Panc1 (cell line): Measurements from ENCODE around the gene ACAD8. TPM values are rescaled to one million over a fixed set of nuclear protein-coding genes. Genes with fewer than 3 reads are reported as not detected.

ENCODE experiments used
- ATAC-seq: fragments of 200-7000 bp; cut with Tn5 transposase; 2 replicates; pipeline ENCODE4 v1.9.1; 2020; ENCODE audit warnings: mild to moderate bottlenecking, moderate library complexity
- BruUV-seq: library from RNA; stranded (reverse); fragments of 400-500 nt; replicated peaks from 2 replicates; lab custom pipeline; 2021; lab: Mats Ljungman, UMichigan
- CTCF ChIA-PET: fragments of 300-600 bp; sonication (Branson Sonifier 250); formaldehyde crosslinking; loops from one replicate; lab custom pipeline; 2022; ENCODE audit warnings: antibody characterized with exemption; lab: Charles Lee
- POLR2A ChIA-PET: fragments of 300-600 bp; sonication (Branson Sonifier 250); formaldehyde crosslinking; loops from one replicate; lab custom pipeline; 2022; ENCODE audit warnings: antibody characterized with exemption; lab: Charles Lee
- DNase-seq: peaks from one replicate; pipeline ENCODE4 v3.0.0-alpha.2; 2010; ENCODE audit warnings: low read depth, low spot score
- H3K27ac ChIP-seq: 2 replicates; pipeline ENCODE4 v1.5.1; 2011; ENCODE audit warnings: mild to moderate bottlenecking, low read length, inconsistent platforms
- H3K27me3 ChIP-seq: fragments of 200-500 bp; sonication (Bioruptor generic); 2 replicates; pipeline ENCODE4 v1.6.0; 2014; ENCODE audit warnings: low read length, inconsistent platforms; ENCODE audit not compliant: control insufficient read depth, insufficient read depth
- H3K36me3 ChIP-seq: fragments of 200-500 bp; sonication (Bioruptor generic); 2 replicates; pipeline ENCODE4 v1.5.1; 2014; ENCODE audit warnings: inconsistent platforms, mild to moderate bottlenecking, low read length, moderate library complexity; ENCODE audit not compliant: control insufficient read depth, insufficient read depth
- H3K4me1 ChIP-seq: 2 replicates; pipeline ENCODE4 v1.5.1; 2011; ENCODE audit warnings: inconsistent platforms, mild to moderate bottlenecking, low read length, moderate library complexity; ENCODE audit not compliant: control insufficient read depth, insufficient read depth
- H3K4me3 ChIP-seq, 2 experiments: 2 replicates each; pipeline ENCODE4 v1.5.1; 2011 to 2012; ENCODE audit warnings: low read depth in 2 of 2, low read length in 2 of 2, mild to moderate bottlenecking in 2 of 2, inconsistent platforms in 1 of 2, moderate library complexity in 1 of 2
- H3K9me3 ChIP-seq: fragments of 200-500 bp; sonication (Bioruptor generic); 2 replicates; pipeline ENCODE4 v1.5.1; 2014; ENCODE audit warnings: low read depth, mild to moderate bottlenecking, inconsistent platforms, low read length, moderate library complexity; ENCODE audit not compliant: control insufficient read depth, insufficient read depth
- CTCF ChIP-seq: fragments of 450-650 bp; IDR thresholded peaks from 2 replicates; pipeline ENCODE4 v1.5.1; 2017; ENCODE audit warnings: mild to moderate bottlenecking
- POLR2AphosphoS5 ChIP-seq: IDR thresholded peaks from 2 replicates; pipeline ENCODE4 v1.6.1; 2012; ENCODE audit warnings: mild to moderate bottlenecking, low read depth, low read length, moderate library complexity
- SIN3A ChIP-seq: IDR thresholded peaks from 2 replicates; pipeline ENCODE4 v1.6.1; 2012; ENCODE audit warnings: low read depth, mild to moderate bottlenecking, low read length, moderate library complexity, borderline replicate concordance; ENCODE audit not compliant: insufficient read depth
- TCF7L2 ChIP-seq: IDR thresholded peaks from 2 replicates; pipeline ENCODE4 v1.6.1; 2011; ENCODE audit warnings: mild to moderate bottlenecking, low read depth, low read length, inconsistent platforms
- in situ Hi-C: cut with HindIII; loops from 2 replicates; pipeline ENCODE4 v1.10.0; 2016; ENCODE audit warnings: low sequenced_read_pairs, low pct_unique_long_range_greater_than_20kb
- intact Hi-C: fragments of 100-400 bp; cut with micrococcal nuclease; formaldehyde crosslinking; loops from one replicate; pipeline ENCODE4 v1.10.0; 2022; ENCODE audit not compliant: unreplicated experiment
- total RNA-seq: library from RNA; stranded (reverse); gene quantifications from one replicate; pipeline ENCODE4 v1.2.1, GENCODE V29; 2021; ENCODE audit not compliant: unreplicated experiment
- TF ChIP-seq, protein P1 (sequence below), 2 experiments: IDR thresholded peaks; 2 replicates each; pipeline ENCODE4 v1.6.1; 2011 to 2012; ENCODE audit warnings: low read depth in 2 of 2, control low read depth in 1 of 2, low read length in 1 of 2, mild to moderate bottlenecking in 1 of 2, moderate library complexity in 1 of 2; ENCODE audit not compliant: insufficient read depth in 1 of 2

ACAD8 gene
- total RNA-seq, 1 experiment from 2014 or later: 28.4 TPM

- TF ChIP-seq TCF7L2 (no peak), SIN3A (peak; percentile 40; the same call in 1 of the 2 replicates), CTCF (no peak)
- TF ChIP-seq, protein P1, sequence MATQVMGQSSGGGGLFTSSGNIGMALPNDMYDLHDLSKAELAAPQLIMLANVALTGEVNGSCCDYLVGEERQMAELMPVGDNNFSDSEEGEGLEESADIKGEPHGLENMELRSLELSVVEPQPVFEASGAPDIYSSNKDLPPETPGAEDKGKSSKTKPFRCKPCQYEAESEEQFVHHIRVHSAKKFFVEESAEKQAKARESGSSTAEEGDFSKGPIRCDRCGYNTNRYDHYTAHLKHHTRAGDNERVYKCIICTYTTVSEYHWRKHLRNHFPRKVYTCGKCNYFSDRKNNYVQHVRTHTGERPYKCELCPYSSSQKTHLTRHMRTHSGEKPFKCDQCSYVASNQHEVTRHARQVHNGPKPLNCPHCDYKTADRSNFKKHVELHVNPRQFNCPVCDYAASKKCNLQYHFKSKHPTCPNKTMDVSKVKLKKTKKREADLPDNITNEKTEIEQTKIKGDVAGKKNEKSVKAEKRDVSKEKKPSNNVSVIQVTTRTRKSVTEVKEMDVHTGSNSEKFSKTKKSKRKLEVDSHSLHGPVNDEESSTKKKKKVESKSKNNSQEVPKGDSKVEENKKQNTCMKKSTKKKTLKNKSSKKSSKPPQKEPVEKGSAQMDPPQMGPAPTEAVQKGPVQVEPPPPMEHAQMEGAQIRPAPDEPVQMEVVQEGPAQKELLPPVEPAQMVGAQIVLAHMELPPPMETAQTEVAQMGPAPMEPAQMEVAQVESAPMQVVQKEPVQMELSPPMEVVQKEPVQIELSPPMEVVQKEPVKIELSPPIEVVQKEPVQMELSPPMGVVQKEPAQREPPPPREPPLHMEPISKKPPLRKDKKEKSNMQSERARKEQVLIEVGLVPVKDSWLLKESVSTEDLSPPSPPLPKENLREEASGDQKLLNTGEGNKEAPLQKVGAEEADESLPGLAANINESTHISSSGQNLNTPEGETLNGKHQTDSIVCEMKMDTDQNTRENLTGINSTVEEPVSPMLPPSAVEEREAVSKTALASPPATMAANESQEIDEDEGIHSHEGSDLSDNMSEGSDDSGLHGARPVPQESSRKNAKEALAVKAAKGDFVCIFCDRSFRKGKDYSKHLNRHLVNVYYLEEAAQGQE (IDR thresholded peaks at IDR 0.05; ENCODE audit: insufficient read depth in 1 of 2, low read depth in 2 of 2, low read length in 1 of 2): no peak
- Histone ChIP-seq H3K27me3 (no peaks in the 10 kb centered on the region), H3K4me3 (peak overlapping the region; percentile 85 to 96), H3K4me1 (peaks cover 26% of the 10 kb centered on the region), H3K9me3 (no peaks in the 10 kb centered on the region), H3K27ac (peak overlapping the region; percentile 85), H3K36me3 (peaks cover 6% of the 10 kb centered on the region)
- peak; percentile 65 for ATAC-seq
- ChIA-PET POLR2A (interaction anchor here (0.6 to 0.8 kb wide), 4 partner anchors 9 to 174 kb away, joined by 3 to 4 read pairs (median 4); no protein-coding TSS in a partner anchor), CTCF (interaction anchor here (1.3 kb wide), 1 partner anchor 75 kb away, joined by 4 read pairs; no protein-coding TSS in a partner anchor)
- intact Hi-C loops (loop anchor here (2.0 kb wide), 1 partner anchor 28 kb away; the partner anchor contains the start of genes ACAD8 and THYN1), in situ Hi-C loops (no loop called here)
- DNase-seq: no peak
- no TSS peak for BruUV-seq
Measured at GRCh38 chr11:134224710-134225664, 28.4 kb upstream of the ACAD8 start.

- Histone ChIP-seq H3K4me3 (peak overlapping the region; percentile 85 to 96), H3K27me3 (no peaks in the 10 kb centered on the region), H3K4me1 (peaks cover 31% of the 10 kb centered on the region), H3K27ac (peak overlapping the region; percentile 85; the same call in 1 of the 2 replicates), H3K9me3 (no peaks in the 10 kb centered on the region), H3K36me3 (peaks cover 2% of the 10 kb centered on the region; the same call in 1 of the 2 replicates)
- in situ Hi-C loops: no loop called here
- CTCF ChIA-PET: no interaction called here
- TF ChIP-seq CTCF: no peak
- TF ChIP-seq SIN3A: no peak
- TF ChIP-seq, protein P1 (IDR thresholded peaks at IDR 0.05; ENCODE audit: insufficient read depth in 1 of 2, low read depth in 2 of 2, low read length in 1 of 2): no peak
- no peak for TF ChIP-seq TCF7L2
- TF ChIP-seq POLR2AphosphoS5: no peak
- POLR2A ChIA-PET: no interaction called here
- no TSS peak for BruUV-seq
- ATAC-seq (no peak), DNase-seq (no peak)
- intact Hi-C loops: no loop called here
Measured at GRCh38 chr11:134226806-134227325, 26.5 kb upstream of the ACAD8 start.
